AG10803 (cell line): ENCODE measurements around the gene GDPGP1.
A peak's percentile ranks its signal among the peaks of the same experiment; 100 is the strongest.
"Not testable (repeated sequence)": the region's sequence is repeated elsewhere in the genome, so short reads cannot be mapped to it uniquely, and the experiment has no call there.

Source experiments
- DNase-seq: peaks from one replicate; pipeline ENCODE4 v3.0.0; 2010; ENCODE audit warnings: low read depth
- H3K4me3 ChIP-seq: 2 replicates; pipeline ENCODE4 v1.5.1; 2011; ENCODE audit warnings: mild to moderate bottlenecking, low read length, control low read depth
- CTCF ChIP-seq: conservative IDR thresholded peaks from 2 replicates; pipeline ENCODE4 v1.5.1; 2011; ENCODE audit warnings: mild to moderate bottlenecking, low read length, control low read depth, inconsistent platforms

Gene GDPGP1

GRCh38 chr15:90248789-90249202 lies 14.8 kb downstream of the GDPGP1 start:
- H3K4me3 ChIP-seq: no peak overlapping the region; the same call in 1 of the 2 replicates
- DNase-seq: no peak
- TF ChIP-seq CTCF: no peak

- peak within 1 kb of the TSS; percentile 75 for H3K4me3 ChIP-seq
- peak; percentile 76 for DNase-seq
- no peak for TF ChIP-seq CTCF
Measured at GRCh38 chr15:90249203-90249863, 15.3 kb downstream of the GDPGP1 start, which contains the start of gene TTLL13. Gene TTLL13, plus strand, starts transcription at chr15:90249556. Its CDS starts 1,075 bp downstream, at chr15:90250631.

GRCh38 chr15:90257776-90258175 lies 23.8 kb downstream of the GDPGP1 start:
- no peak for DNase-seq
- TF ChIP-seq CTCF: no peak
- no peak overlapping the region for H3K4me3 ChIP-seq

DNA sequence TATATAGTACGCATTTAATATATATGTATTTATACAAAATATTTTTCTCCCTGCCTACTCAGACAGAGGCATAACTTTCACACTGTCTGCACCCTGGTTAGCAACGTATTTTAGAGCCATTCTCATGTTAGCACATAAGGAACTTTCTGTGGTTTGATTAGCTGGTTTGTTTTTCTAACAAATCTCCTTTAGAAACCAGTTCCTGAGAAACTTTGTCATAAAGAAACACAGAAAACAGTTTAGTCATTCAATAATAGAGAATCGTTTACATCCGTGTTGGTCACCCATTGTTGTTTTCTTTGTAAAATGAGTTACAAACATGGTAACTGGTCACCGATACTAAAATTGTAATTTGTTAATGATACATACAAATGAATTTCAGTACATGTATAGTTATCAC lies 25.5 kb downstream of the GDPGP1 start:
- H3K4me3 ChIP-seq: no peak overlapping the region
- no peak for TF ChIP-seq CTCF
- no peak for DNase-seq

DNA sequence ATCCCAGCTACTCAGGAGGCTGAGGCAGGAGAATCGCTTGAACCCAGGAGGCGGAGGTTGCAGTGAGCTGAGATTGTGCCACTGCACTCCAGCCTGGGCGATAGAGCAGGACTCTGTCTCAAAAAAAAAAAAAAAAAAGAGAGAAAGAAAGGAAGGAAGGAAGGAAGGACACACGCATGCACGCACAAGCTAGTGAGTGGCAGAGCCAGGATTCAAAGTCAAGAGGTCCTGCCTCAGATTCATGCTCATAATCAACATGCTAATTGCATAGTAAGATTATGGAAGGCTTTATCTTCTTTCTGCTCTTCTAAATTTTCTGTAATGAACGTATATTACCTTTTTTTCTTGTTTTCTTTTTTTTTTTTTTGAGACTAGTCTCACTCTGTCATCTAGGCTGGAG lies 26.7 kb downstream of the GDPGP1 start:
- not testable (repeated sequence) for H3K4me3 ChIP-seq, DNase-seq

DNA sequence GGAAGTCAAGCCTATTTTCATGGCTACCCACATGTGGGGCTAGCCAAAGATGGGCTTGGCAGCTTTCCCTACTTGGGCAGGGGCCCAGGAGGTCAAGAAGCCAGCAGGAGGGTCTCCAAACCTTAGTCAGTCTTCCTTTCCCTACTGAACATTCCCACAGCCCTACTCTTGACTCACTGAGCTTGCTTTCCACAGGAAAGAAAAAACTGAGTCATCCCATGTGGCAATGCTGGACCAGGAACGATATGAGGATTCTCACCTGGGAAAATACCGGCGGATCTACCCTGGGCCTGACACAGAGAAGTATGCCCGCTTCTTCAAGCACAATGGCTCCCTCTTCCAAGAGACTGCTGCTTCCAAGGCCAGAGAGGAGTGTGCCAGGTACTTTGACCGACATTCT lies 27.8 kb downstream of the GDPGP1 start:
- DNase-seq: peak; percentile 22
- TF ChIP-seq CTCF: no peak
- no peak overlapping the region for H3K4me3 ChIP-seq

DNA sequence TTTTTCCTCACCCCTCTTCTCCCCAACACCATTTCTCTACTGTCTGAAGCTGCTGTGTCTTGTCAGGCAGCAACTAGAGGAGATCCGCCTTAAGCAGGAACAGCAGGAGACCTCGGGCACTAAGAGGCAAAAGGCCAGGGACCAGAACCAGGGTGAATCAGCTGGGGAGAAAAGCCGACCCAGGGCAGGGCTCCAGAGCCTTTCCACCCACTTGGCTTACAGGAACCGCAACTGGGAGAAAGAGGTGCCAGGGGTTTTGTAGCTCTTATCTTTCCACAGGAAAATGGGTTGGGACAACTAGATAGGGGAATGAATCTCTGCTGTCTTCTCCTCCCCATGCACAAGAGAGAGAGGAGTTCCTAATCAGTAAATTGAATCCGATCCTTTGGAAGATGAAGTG lies 28.4 kb downstream of the GDPGP1 start:
- no peak overlapping the region for H3K4me3 ChIP-seq
- DNase-seq: no peak
- no peak for TF ChIP-seq CTCF
